H1 (cell line): ENCODE data around the gene FRRS1. TPM values are rescaled to one million over a fixed set of nuclear protein-coding genes. Genes with fewer than 3 reads are reported as not detected.

ENCODE experiments used
- CTCF ChIA-PET: fragments of 300-600 bp; sonication (Branson Sonifier 250); formaldehyde crosslinking; loops from one replicate; lab custom pipeline; 2021; ENCODE audit not compliant: partially characterized antibody; lab: Charles Lee
- POLR2A ChIA-PET: fragments of 300-600 bp; sonication (Branson Sonifier 250); formaldehyde crosslinking; loops from one replicate; lab custom pipeline; 2021; ENCODE audit warnings: inconsistent platforms; ENCODE audit not compliant: partially characterized antibody; lab: Charles Lee
- DNase-seq, 2 experiments: peaks; one replicate each; pipeline versions ENCODE4 v3.0.0 to v3.0.0-alpha.2; 2010 to 2022; ENCODE audit warnings: low spot score in 2 of 2, low read depth in 1 of 2, mixed read lengths in 1 of 2
- FAIRE-seq: peaks from 2 replicates; lab custom pipeline; 2011; peaks lifted over from hg19 to GRCh38; lab: Jason Lieb, UNC
- H2AFZ ChIP-seq: 2 replicates; pipeline ENCODE4 v1.8.1; 2012; ENCODE audit warnings: low read length, inconsistent platforms
- H2AK5ac ChIP-seq: 2 replicates; pipeline ENCODE4 v1.6.1; 2013; ENCODE audit warnings: low read depth, low read length
- H2BK120ac ChIP-seq: replicated peaks from 2 replicates; pipeline ENCODE3; 2013; ENCODE audit warnings: low read depth, low read length, inconsistent platforms
- H2BK12ac ChIP-seq: 2 replicates; pipeline ENCODE4 v1.6.1; 2013; ENCODE audit warnings: low read depth, low read length
- H2BK15ac ChIP-seq: 2 replicates; pipeline ENCODE4 v1.6.1; 2013; ENCODE audit warnings: low read length
- H2BK20ac ChIP-seq: 2 replicates; pipeline ENCODE4 v1.6.1; 2013; ENCODE audit warnings: low read length
- H2BK5ac ChIP-seq: 2 replicates; pipeline ENCODE4 v1.6.1; 2013; ENCODE audit warnings: low read depth, low read length
- H3K14ac ChIP-seq: 2 replicates; pipeline ENCODE4 v1.6.1; 2013; ENCODE audit warnings: inconsistent platforms; ENCODE audit not compliant: insufficient read length
- H3K18ac ChIP-seq: 2 replicates; pipeline ENCODE4 v1.6.1; 2013; ENCODE audit warnings: low read length; ENCODE audit errors: extremely low read depth
- H3K23ac ChIP-seq: 2 replicates; pipeline ENCODE4 v1.6.1; 2013; ENCODE audit warnings: inconsistent platforms; ENCODE audit not compliant: insufficient read length
- H3K23me2 ChIP-seq: 2 replicates; pipeline ENCODE4 v1.6.1; 2013; ENCODE audit warnings: low read depth, low read length
- H3K27ac ChIP-seq: 2 replicates; pipeline ENCODE4 v1.6.1; 2011; ENCODE audit warnings: low read depth, low read length, inconsistent platforms
- H3K27me3 ChIP-seq, 4 experiments: replicated peaks in 1 of 4; 1 replicate in 1 of 4; 2 replicates in 3 of 4; pipeline versions ENCODE4 v1.6.1 to v1.8.1; 2011 to 2013; ENCODE audit warnings: low read length in 3 of 4, mild to moderate bottlenecking in 3 of 4, inconsistent platforms in 2 of 4, mixed read lengths in 2 of 4, moderate library complexity in 1 of 4; ENCODE audit not compliant: control insufficient read depth in 3 of 4, insufficient read depth in 3 of 4; ENCODE audit errors: extremely low read depth in 1 of 4
- H3K36me3 ChIP-seq, 4 experiments: 2 replicates each; pipeline versions ENCODE4 v1.6.1 to v1.8.1; 2011 to 2013; ENCODE audit warnings: mild to moderate bottlenecking in 4 of 4, low read length in 3 of 4, moderate library complexity in 2 of 4, control low read depth in 1 of 4, inconsistent platforms in 1 of 4; ENCODE audit not compliant: insufficient read depth in 4 of 4, control insufficient read depth in 2 of 4
- H3K4ac ChIP-seq: replicated peaks from 2 replicates; pipeline ENCODE3; 2013; ENCODE audit warnings: low read length, low read depth, mixed read lengths, inconsistent platforms; ENCODE audit not compliant: insufficient read length
- H3K4me1 ChIP-seq, 4 experiments: replicated peaks in 1 of 4; 1 replicate in 1 of 4; 2 replicates in 3 of 4; pipeline versions ENCODE4 v1.6.1 to v1.8.1; 2011 to 2013; ENCODE audit warnings: low read length in 3 of 4, inconsistent platforms in 2 of 4, mixed read lengths in 1 of 4; ENCODE audit not compliant: insufficient read depth in 4 of 4, control insufficient read depth in 3 of 4
- H3K4me2 ChIP-seq, 2 experiments: 2 replicates each; pipeline versions ENCODE4 v1.6.1 to v1.8.1; 2011 to 2013; ENCODE audit warnings: low read depth in 2 of 2, low read length in 2 of 2, control low read depth in 1 of 2, inconsistent platforms in 1 of 2, mild to moderate bottlenecking in 1 of 2; ENCODE audit not compliant: insufficient read depth in 1 of 2
- H3K4me3 ChIP-seq, 4 experiments: fragments of 200-600, 300-600 bp in 1 of 4; sonication (generic), shearing (Covaris generic), sonication (Bioruptor Twin) in 1 of 4; 2 replicates each; pipeline versions ENCODE4 v1.5.1 to v1.8.1; 2011 to 2016; ENCODE audit warnings: low read length in 4 of 4, low read depth in 3 of 4, control low read depth in 2 of 4, inconsistent platforms in 2 of 4, mild to moderate bottlenecking in 2 of 4, mixed read lengths in 1 of 4, moderate library complexity in 1 of 4; ENCODE audit not compliant: insufficient read depth in 2 of 4; ENCODE audit errors: extremely low read depth in 1 of 4
- H3K56ac ChIP-seq: replicated peaks from 2 replicates; pipeline ENCODE3; 2013; ENCODE audit warnings: low read depth, mild to moderate bottlenecking, mixed read lengths, low read length, inconsistent platforms; ENCODE audit not compliant: insufficient read length
- H3K79me1 ChIP-seq: 2 replicates; pipeline ENCODE4 v1.6.1; 2013; ENCODE audit warnings: low read depth, low read length, control low read depth
- H3K79me2 ChIP-seq, 2 experiments: 2 replicates each; pipeline versions ENCODE4 v1.6.1 to v1.8.1; 2012 to 2013; ENCODE audit warnings: low read length in 2 of 2, mild to moderate bottlenecking in 2 of 2, inconsistent platforms in 1 of 2; ENCODE audit not compliant: insufficient read depth in 2 of 2, control insufficient read depth in 1 of 2
- H3K9ac ChIP-seq, 4 experiments: replicated peaks in 1 of 4; 1 replicate in 1 of 4; 2 replicates in 3 of 4; pipeline versions ENCODE4 v1.6.1 to v1.8.1; 2011 to 2013; ENCODE audit warnings: low read depth in 3 of 4, low read length in 3 of 4, control low read depth in 2 of 4, mild to moderate bottlenecking in 2 of 4, moderate library complexity in 2 of 4, inconsistent platforms in 1 of 4; ENCODE audit errors: extremely low read depth in 1 of 4
- H3K9me3 ChIP-seq, 2 experiments: 2 replicates each; pipeline versions ENCODE4 v1.6.1 to v1.8.1; 2012 to 2013; ENCODE audit warnings: mild to moderate bottlenecking in 2 of 2, moderate library complexity in 2 of 2, control low read depth in 1 of 2, inconsistent platforms in 1 of 2, low read depth in 1 of 2, low read length in 1 of 2, mixed read lengths in 1 of 2; ENCODE audit not compliant: insufficient read depth in 2 of 2
- H4K20me1 ChIP-seq, 2 experiments: replicated peaks in 1 of 2; 2 replicates each; pipeline versions ENCODE3 to v1.8.1; 2011 to 2013; ENCODE audit warnings: inconsistent platforms in 2 of 2, low read length in 2 of 2, mild to moderate bottlenecking in 1 of 2; ENCODE audit not compliant: insufficient read depth in 2 of 2, control insufficient read depth in 1 of 2
- H4K5ac ChIP-seq: 2 replicates; pipeline ENCODE4 v1.6.1; 2013; ENCODE audit warnings: low read length, low read depth, mixed read lengths, inconsistent platforms; ENCODE audit not compliant: insufficient read length
- H4K8ac ChIP-seq: 2 replicates; pipeline ENCODE4 v1.8.0; 2013; ENCODE audit warnings: mild to moderate bottlenecking, moderate library complexity, low read length, inconsistent platforms; ENCODE audit not compliant: insufficient read depth; ENCODE audit errors: extremely low read depth
- H4K91ac ChIP-seq: replicated peaks from 2 replicates; pipeline ENCODE3; 2013; ENCODE audit warnings: low read length, mixed read lengths, inconsistent platforms; ENCODE audit not compliant: insufficient read length
- BRCA1 ChIP-seq: IDR thresholded peaks from 2 replicates; pipeline ENCODE4 v1.6.1; 2012; ENCODE audit warnings: low read depth, low read length, improper control_type of control experiment
- CHD1 ChIP-seq: IDR thresholded peaks from 2 replicates; pipeline ENCODE4 v1.6.1; 2012; ENCODE audit warnings: low read depth, low read length, improper control_type of control experiment
- CTBP2 ChIP-seq: IDR thresholded peaks from 2 replicates; pipeline ENCODE4 v1.7.0; 2011; ENCODE audit warnings: borderline replicate concordance, mild to moderate bottlenecking, moderate library complexity, mixed read lengths, low read length; ENCODE audit not compliant: insufficient read depth, insufficient read length
- HDAC2 ChIP-seq, 2 experiments: fragments of 300-600 bp in 1 of 2; sonication (generic) in 1 of 2; IDR thresholded peaks; 2 replicates each; pipeline ENCODE4 v1.6.1; 2011 to 2012; ENCODE audit warnings: low read depth in 2 of 2, low read length in 2 of 2, mild to moderate bottlenecking in 2 of 2, moderate library complexity in 2 of 2, borderline replicate concordance in 1 of 2, inconsistent platforms in 1 of 2
- KDM4A ChIP-seq: IDR thresholded peaks from one replicate; pipeline ENCODE4 v1.7.1; 2012; ENCODE audit warnings: low read depth, mild to moderate bottlenecking, moderate library complexity, low read length, inconsistent platforms; ENCODE audit not compliant: severe bottlenecking
- RFX5 ChIP-seq: IDR thresholded peaks from 2 replicates; pipeline ENCODE4 v1.6.1; 2011; ENCODE audit warnings: low read depth, low read length, improper control_type of control experiment, borderline replicate concordance
- SAP30 ChIP-seq: fragments of 300-600 bp; sonication (generic); IDR thresholded peaks from 2 replicates; pipeline ENCODE4 v1.7.1; 2012; ENCODE audit warnings: low read length, moderate library complexity, mild to moderate bottlenecking, inconsistent platforms; ENCODE audit not compliant: insufficient read depth, insufficient replicate concordance
- SRF ChIP-seq: IDR thresholded peaks from 2 replicates; pipeline ENCODE4 v1.6.1; 2011; ENCODE audit warnings: mild to moderate bottlenecking, low read depth, low read length, moderate library complexity
- TCF12 ChIP-seq: IDR thresholded peaks from 2 replicates; pipeline ENCODE4 v1.6.1; 2011; ENCODE audit warnings: low read depth, mild to moderate bottlenecking, low read length
- ZNF274 ChIP-seq: IDR thresholded peaks from 2 replicates; pipeline ENCODE4 v1.7.0; 2012; ENCODE audit warnings: low read length, borderline replicate concordance; ENCODE audit errors: extremely low read depth
- WGBS, 2 experiments: shearing (Covaris generic) in 1 of 2; methylation state at CpG; one replicate each; pipeline versions ENCODE4 v1.1.6 to v1.1.7; 2013 to 2015; ENCODE audit warnings: low lambda C conversion rate in 2 of 2, mixed read lengths in 2 of 2, inconsistent platforms in 1 of 2, low coverage in 1 of 2, missing lambda C conversion rate in 1 of 2; ENCODE audit not compliant: insufficient replicate concordance in 2 of 2, insufficient coverage in 1 of 2, insufficient read length in 1 of 2; ENCODE audit errors: extremely low coverage in 1 of 2, missing lambda C conversion rate in 1 of 2; 5-methylcytosine and 5-hydroxymethylcytosine counted together
- polyA plus RNA-seq, 7 experiments: library from polyadenylated mRNA; depleted of rRNA in 3 of 7; stranded (reverse) in 5 of 7; unstranded in 2 of 7; fragments of >200 nt in 5 of 7; fragments of 200-250 nt in 2 of 7; gene quantifications; 1 replicate in 5 of 7; 2 replicates in 1 of 7; 4 replicates in 1 of 7; pipeline versions ENCODE4 v1.2.1 to v1.2.3, GENCODE V29; 2011 to 2013; ENCODE audit warnings: missing spikeins in 2 of 7, mixed read lengths in 2 of 7
- total RNA-seq: library from RNA; stranded (reverse); fragmentation: NEBNext Ultra II Directional; extraction: Animal tissue kit (Norgen Biotek cat#: 25700); gene quantifications from 2 replicates; pipeline ENCODE4 v1.2.1, GENCODE V29; 2021
- TF ChIP-seq, protein P1 (sequence below), 3 experiments: IDR thresholded peaks; 1 replicate in 2 of 3; 2 replicates in 1 of 3; pipeline versions ENCODE4 v1.5.1 to v1.6.1; 2011; ENCODE audit warnings: low read length in 3 of 3, mild to moderate bottlenecking in 3 of 3, inconsistent platforms in 2 of 3, low read depth in 1 of 3, moderate library complexity in 1 of 3; ENCODE audit not compliant: insufficient read depth in 1 of 3; ENCODE audit errors: control extremely low read depth in 1 of 3

The FRRS1 gene
- total and polyA plus RNA-seq, 2 of the 8 experiments (the other 6 are each of a cell fraction or from before 2014, with no cell fraction given), result 3.5 to 6.5 TPM

DNA sequence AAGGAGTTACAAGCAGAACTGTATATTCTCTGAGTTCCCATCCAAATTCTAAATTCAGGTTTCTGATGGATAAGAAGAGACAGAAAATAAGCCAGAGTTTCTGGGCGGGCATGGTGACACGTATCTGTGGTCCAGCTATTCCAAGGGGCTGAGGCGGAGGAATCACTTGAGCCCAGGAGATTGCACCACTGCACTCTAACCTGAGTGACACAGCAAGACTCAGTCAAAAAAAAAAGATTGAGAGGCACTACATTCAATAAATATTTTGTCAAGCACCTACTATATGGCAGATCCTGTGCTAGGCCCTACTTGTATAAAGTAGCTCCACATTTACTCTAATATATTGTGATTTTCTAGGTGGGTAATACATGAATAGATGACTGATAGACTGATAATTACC is 6.4 kb upstream of the FRRS1 start:
- Histone ChIP-seq H2BK20ac (no peak overlapping the region), H3K4me2 (no peak overlapping the region), H3K27me3 (no peaks in the 10 kb centered on the region), H3K4me3 (no peak overlapping the region), H3K36me3 (no peaks in the 10 kb centered on the region), H2BK5ac (no peak overlapping the region), H3K27ac (no peak overlapping the region), H4K20me1 (no peaks in the 10 kb centered on the region), H3K79me1 (no peaks in the 10 kb centered on the region), H3K23ac (no peak overlapping the region), H3K23me2 (no peaks in the 10 kb centered on the region), H3K14ac (no peak overlapping the region), H2AFZ (no peak overlapping the region), H3K18ac (no peak overlapping the region), H2BK12ac (no peak overlapping the region), H3K56ac (no peak overlapping the region), H3K4me1 (no peaks in the 10 kb centered on the region), H3K4ac (no peak overlapping the region), H3K9me3 (no peaks in the 10 kb centered on the region), H2BK15ac (no peak overlapping the region), H3K9ac (no peak overlapping the region), H2BK120ac (no peak overlapping the region), H4K5ac (no peak overlapping the region), H4K8ac (no peak overlapping the region), H4K91ac (no peak overlapping the region), H2AK5ac (no peak overlapping the region), H3K79me2 (no peaks in the 10 kb centered on the region)
- no peak for DNase-seq
- 88% methylated on average over 3 of the region's 3 CpGs; no CpG with 5 or more reads in 1 of the 2 experiments for WGBS, 2 experiments
- no peak for FAIRE-seq
- ChIA-PET CTCF (interaction anchor here (0.6 to 1.8 kb wide), 5 partner anchors 16 to 685 kb away, joined by 3 to 5 read pairs (median 3); no protein-coding TSS in a partner anchor), POLR2A (no interaction called here)
- TF ChIP-seq CHD1 (no peak), KDM4A (no peak), RFX5 (no peak), SRF (no peak), BRCA1 (no peak), ZNF274 (no peak), SAP30 (no peak), TCF12 (no peak), HDAC2 (IDR thresholded peaks at IDR 0.05; ENCODE audit: borderline replicate concordance in 1 of 2, low read depth in 2 of 2, low read length in 2 of 2) (no peak), CTBP2 (no peak)
- TF ChIP-seq, protein P1, sequence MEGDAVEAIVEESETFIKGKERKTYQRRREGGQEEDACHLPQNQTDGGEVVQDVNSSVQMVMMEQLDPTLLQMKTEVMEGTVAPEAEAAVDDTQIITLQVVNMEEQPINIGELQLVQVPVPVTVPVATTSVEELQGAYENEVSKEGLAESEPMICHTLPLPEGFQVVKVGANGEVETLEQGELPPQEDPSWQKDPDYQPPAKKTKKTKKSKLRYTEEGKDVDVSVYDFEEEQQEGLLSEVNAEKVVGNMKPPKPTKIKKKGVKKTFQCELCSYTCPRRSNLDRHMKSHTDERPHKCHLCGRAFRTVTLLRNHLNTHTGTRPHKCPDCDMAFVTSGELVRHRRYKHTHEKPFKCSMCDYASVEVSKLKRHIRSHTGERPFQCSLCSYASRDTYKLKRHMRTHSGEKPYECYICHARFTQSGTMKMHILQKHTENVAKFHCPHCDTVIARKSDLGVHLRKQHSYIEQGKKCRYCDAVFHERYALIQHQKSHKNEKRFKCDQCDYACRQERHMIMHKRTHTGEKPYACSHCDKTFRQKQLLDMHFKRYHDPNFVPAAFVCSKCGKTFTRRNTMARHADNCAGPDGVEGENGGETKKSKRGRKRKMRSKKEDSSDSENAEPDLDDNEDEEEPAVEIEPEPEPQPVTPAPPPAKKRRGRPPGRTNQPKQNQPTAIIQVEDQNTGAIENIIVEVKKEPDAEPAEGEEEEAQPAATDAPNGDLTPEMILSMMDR (IDR thresholded peaks at IDR 0.05; ENCODE audit: control extremely low read depth in 1 of 3, insufficient read depth in 1 of 3, low read depth in 1 of 3, low read length in 3 of 3), result no peak
